ENCODE data around the gene CNTN4. TPM values are rescaled to one million over a fixed set of nuclear protein-coding genes. Genes with fewer than 3 reads are reported as not detected.
"Not testable (repeated sequence)": the region's sequence is repeated elsewhere in the genome, so short reads cannot be mapped to it uniquely, and the experiment has no call there.

Gene CNTN4
- total RNA-seq, 1 experiment from 2014 or later = not detected

- TF ChIP-seq ZSCAN18 (CRISPR knock-in tag; IDR thresholded peaks at IDR 0.05) (no peak), EMX1 (CRISPR knock-in tag; IDR thresholded peaks at IDR 0.05) (no peak)
Measured at GRCh38 chr3:2078821-2079220, 19.8 kb upstream of the CNTN4 start (continued).

GRCh38 chr3:2082871-2083480 lies 15.7 kb upstream of the CNTN4 start:
- DNase-seq (ENCODE audit: low spot score) = no peak
- Mint-ChIP-seq H3K27ac (no peak overlapping the region), H3K9me3 (peaks cover 79% of the 10 kb centered on the region), H3K4me3 (no peak overlapping the region), H3K36me3 (peaks cover 67% of the 10 kb centered on the region), H3K27me3 (ENCODE audit: low read depth) (peaks cover 8% of the 10 kb centered on the region), H3K4me1 (no peaks in the 10 kb centered on the region)
- ChIA-PET CTCF (no interaction called here), POLR2A (no interaction called here)
- TF ChIP-seq ZBTB43 (CRISPR knock-in tag; IDR thresholded peaks at IDR 0.05) (no peak), ESRRA (CRISPR knock-in tag; IDR thresholded peaks at IDR 0.05; ENCODE audit: borderline replicate concordance) (no peak), ZNF317 (CRISPR knock-in tag; IDR thresholded peaks at IDR 0.05; ENCODE audit: borderline replicate concordance, low read depth) (no peak), USF2 (CRISPR knock-in tag; IDR thresholded peaks at IDR 0.05) (no peak), E2F1 (CRISPR knock-in tag; IDR thresholded peaks at IDR 0.05) (no peak), CTCF (IDR thresholded peaks at IDR 0.05) (no peak), IRF2 (CRISPR knock-in tag; IDR thresholded peaks at IDR 0.05; ENCODE audit: borderline replicate concordance, low read depth) (no peak), ARID4B (CRISPR knock-in tag; IDR thresholded peaks at IDR 0.05; ENCODE audit: borderline replicate concordance) (no peak), JUN (CRISPR knock-in tag; IDR thresholded peaks at IDR 0.05) (no peak)
- ATAC-seq = no peak

GRCh38 chr3:2083558-2083957 lies 15.1 kb upstream of the CNTN4 start:
- ATAC-seq; CTCF ChIA-PET; H3K4me3 Mint-ChIP-seq; H3K4me1 Mint-ChIP-seq; H3K27ac Mint-ChIP-seq; POLR2A ChIA-PET; DNase-seq (ENCODE audit: low spot score); H3K27me3 Mint-ChIP-seq (ENCODE audit: low read depth): not testable (repeated sequence)
- Mint-ChIP-seq H3K9me3 (peaks cover 73% of the 10 kb centered on the region), H3K36me3 (peaks cover 61% of the 10 kb centered on the region)
